BE2C (cell line): ENCODE results near the gene IL26. TPM values are rescaled to one million over a fixed set of nuclear protein-coding genes. Genes with fewer than 3 reads are reported as not detected.

Experiments used
- DNase-seq: peaks from one replicate; pipeline ENCODE4 v3.0.0-alpha.2; 2020
- H3K27me3 ChIP-seq: fragments of 250-450 bp; sonication (Bioruptor Pico); 2 replicates; pipeline ENCODE4 v1.5.1; 2020; ENCODE audit warnings: mild to moderate bottlenecking
- H3K36me3 ChIP-seq: fragments of 250-450 bp; sonication (Bioruptor Pico); 2 replicates; pipeline ENCODE4 v1.5.1; 2020; ENCODE audit warnings: mild to moderate bottlenecking
- H3K4me1 ChIP-seq: fragments of 250-450 bp; sonication (Bioruptor Pico); 2 replicates; pipeline ENCODE4 v1.5.1; 2020
- H3K4me3 ChIP-seq: 2 replicates; pipeline ENCODE4 v1.5.1; 2011; ENCODE audit warnings: low read depth, low read length
- H3K9me3 ChIP-seq: fragments of 250-450 bp; sonication (Bioruptor Pico); 2 replicates; pipeline ENCODE4 v1.5.1; 2020
- polyA plus RNA-seq: library from polyadenylated mRNA; unstranded; fragments of >200 nt; gene quantifications from one replicate; pipeline ENCODE4 v1.2.1, GENCODE V29; 2012; ENCODE audit warnings: low read depth, missing spikeins; ENCODE audit not compliant: insufficient read length, insufficient read depth
- TF ChIP-seq, protein P1 (sequence below): IDR thresholded peaks from 2 replicates; pipeline ENCODE4 v1.5.1; 2012; ENCODE audit warnings: mild to moderate bottlenecking, low read depth, low read length

The IL26 gene
- not detected for polyA plus RNA-seq

- TF ChIP-seq, protein P1, sequence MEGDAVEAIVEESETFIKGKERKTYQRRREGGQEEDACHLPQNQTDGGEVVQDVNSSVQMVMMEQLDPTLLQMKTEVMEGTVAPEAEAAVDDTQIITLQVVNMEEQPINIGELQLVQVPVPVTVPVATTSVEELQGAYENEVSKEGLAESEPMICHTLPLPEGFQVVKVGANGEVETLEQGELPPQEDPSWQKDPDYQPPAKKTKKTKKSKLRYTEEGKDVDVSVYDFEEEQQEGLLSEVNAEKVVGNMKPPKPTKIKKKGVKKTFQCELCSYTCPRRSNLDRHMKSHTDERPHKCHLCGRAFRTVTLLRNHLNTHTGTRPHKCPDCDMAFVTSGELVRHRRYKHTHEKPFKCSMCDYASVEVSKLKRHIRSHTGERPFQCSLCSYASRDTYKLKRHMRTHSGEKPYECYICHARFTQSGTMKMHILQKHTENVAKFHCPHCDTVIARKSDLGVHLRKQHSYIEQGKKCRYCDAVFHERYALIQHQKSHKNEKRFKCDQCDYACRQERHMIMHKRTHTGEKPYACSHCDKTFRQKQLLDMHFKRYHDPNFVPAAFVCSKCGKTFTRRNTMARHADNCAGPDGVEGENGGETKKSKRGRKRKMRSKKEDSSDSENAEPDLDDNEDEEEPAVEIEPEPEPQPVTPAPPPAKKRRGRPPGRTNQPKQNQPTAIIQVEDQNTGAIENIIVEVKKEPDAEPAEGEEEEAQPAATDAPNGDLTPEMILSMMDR = no peak
- H3K4me3 ChIP-seq = no peak within 1 kb of the TSS
- H3K36me3 ChIP-seq = no peaks in the 10 kb centered on the region
- H3K9me3 ChIP-seq = no peaks in the 10 kb centered on the region
- DNase-seq = no peak
- H3K27me3 ChIP-seq = no peaks in the 10 kb centered on the region
- no peaks in the 10 kb centered on the region for H3K4me1 ChIP-seq
These were observed at the start of gene IL26 for GRCh38 chr12:68225576-68226476. Gene IL26 (minus strand): TSS chr12:68225810. CDS start chr12:68225756, 54 bp downstream.

DNA sequence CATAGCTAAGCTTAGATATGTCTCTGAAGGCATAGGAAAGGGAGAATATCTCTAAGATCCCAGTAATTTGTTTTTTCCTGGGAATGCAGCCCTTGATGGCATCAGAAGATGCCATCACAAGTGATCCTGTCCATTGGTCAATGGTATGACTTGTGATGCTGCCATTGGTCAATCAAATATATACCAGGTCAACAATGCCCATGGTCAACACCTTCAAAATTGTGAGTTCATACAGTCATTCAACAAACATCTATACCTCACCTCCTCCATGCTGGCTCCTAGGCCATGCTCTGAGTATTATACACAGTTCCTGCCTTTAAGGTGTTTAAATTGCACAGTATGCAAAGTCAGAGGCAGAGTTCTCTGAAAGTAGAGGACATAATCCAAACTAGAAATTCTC is 47.1 kb upstream of the IL26 start:
- H3K4me1 ChIP-seq = no peaks in the 10 kb centered on the region; the same call in 1 of the 2 replicates
- no peak overlapping the region for H3K4me3 ChIP-seq
- no peaks in the 10 kb centered on the region for H3K27me3 ChIP-seq
- no peaks in the 10 kb centered on the region for H3K9me3 ChIP-seq
- DNase-seq = no peak
- TF ChIP-seq, protein P1 = no peak
- H3K36me3 ChIP-seq = no peaks in the 10 kb centered on the region

DNA sequence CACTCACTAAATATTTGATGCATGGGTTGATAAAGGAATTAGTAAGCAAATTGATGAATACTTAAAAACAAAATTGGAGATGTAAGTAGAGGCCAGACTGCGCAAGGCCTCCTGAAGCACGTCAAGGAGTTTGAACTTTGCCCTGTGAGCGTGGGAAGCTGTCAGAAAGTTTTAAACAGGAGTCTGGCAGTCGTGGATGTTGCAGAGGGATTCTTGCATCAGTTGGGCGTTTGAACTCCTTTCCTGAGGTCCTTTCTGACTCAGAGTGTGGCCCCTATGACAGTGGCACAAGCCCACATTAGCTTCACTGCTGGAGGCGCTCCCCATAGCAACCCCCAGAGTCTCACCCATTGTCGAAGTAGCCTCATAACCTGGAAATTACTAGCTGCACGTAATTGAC is 45.7 kb upstream of the IL26 start:
- TF ChIP-seq, protein P1 = no peak
- DNase-seq = no peak
- H3K27me3 ChIP-seq = no peaks in the 10 kb centered on the region
- no peaks in the 10 kb centered on the region for H3K4me1 ChIP-seq
- H3K36me3 ChIP-seq = no peaks in the 10 kb centered on the region
- no peak overlapping the region for H3K4me3 ChIP-seq
- no peaks in the 10 kb centered on the region for H3K9me3 ChIP-seq

DNA sequence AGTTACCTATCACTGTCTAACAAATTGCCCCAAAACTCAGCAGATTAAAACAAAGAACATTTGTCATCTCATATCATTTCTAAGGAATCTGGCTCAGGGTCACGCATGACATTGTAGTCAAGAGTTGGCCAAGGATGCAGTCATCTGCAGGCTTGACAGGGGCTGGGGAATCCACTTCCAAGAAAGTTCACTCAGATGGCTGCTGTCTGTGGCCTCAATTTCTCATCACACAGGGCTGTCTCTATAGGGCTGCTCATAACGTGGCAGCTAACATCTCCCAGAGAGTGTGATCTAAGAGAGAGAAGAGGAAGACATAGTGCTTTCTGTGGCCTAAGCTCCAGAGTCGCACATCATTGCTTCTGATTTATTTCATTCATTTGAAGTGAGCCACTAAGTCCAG is 44.7 kb upstream of the IL26 start:
- H3K27me3 ChIP-seq = no peaks in the 10 kb centered on the region
- DNase-seq = no peak

GRCh38 chr12:68269779-68270178 is 44.2 kb upstream of the IL26 start:
- H3K9me3 ChIP-seq = no peaks in the 10 kb centered on the region

More for the DNA sequence above, 44.7 kb upstream of the IL26 start:
- H3K4me1 ChIP-seq = no peaks in the 10 kb centered on the region
- H3K4me3 ChIP-seq = no peak overlapping the region
- no peaks in the 10 kb centered on the region for H3K9me3 ChIP-seq
- no peaks in the 10 kb centered on the region for H3K36me3 ChIP-seq
- TF ChIP-seq, protein P1 = no peak

More at GRCh38 chr12:68269779-68270178, 44.2 kb upstream of the IL26 start:
- Histone ChIP-seq H3K36me3 (no peaks in the 10 kb centered on the region), H3K4me1 (no peaks in the 10 kb centered on the region), H3K27me3 (no peaks in the 10 kb centered on the region), H3K4me3 (no peak overlapping the region)
- TF ChIP-seq, protein P1 = no peak
- DNase-seq = no peak
